ENCODE results near the gene GNAT1.
"Not testable (repeated sequence)": the region's sequence is repeated elsewhere in the genome, so short reads cannot be mapped to it uniquely, and the experiment has no call there.

Gene GNAT1

GRCh38 chr3:50224639-50225038, 33.2 kb downstream of the GNAT1 start:
- no peak for DNase-seq

GRCh38 chr3:50226888-50227389, 35.5 kb downstream of the GNAT1 start:
- DNase-seq: no peak

GRCh38 chr3:50227390-50228183, 36.2 kb downstream of the GNAT1 start:
- peak; percentile 88 for DNase-seq

GRCh38 chr3:50228184-50228763, 36.9 kb downstream of the GNAT1 start:
- DNase-seq: not testable (repeated sequence)

- no peak for DNase-seq
Observed at GRCh38 chr3:50229490-50229889, 38.1 kb downstream of the GNAT1 start.

GRCh38 chr3:50230104-50230793, 38.8 kb downstream of the GNAT1 start:
- no peak for DNase-seq

- DNase-seq: no peak
Observed at GRCh38 chr3:50230794-50231125, 39.4 kb downstream of the GNAT1 start.

GRCh38 chr3:50231581-50231980, 40.2 kb downstream of the GNAT1 start:
- DNase-seq: no peak

GRCh38 chr3:50232303-50232702, 40.9 kb downstream of the GNAT1 start:
- DNase-seq: no peak

- no peak for DNase-seq
Observed at GRCh38 chr3:50233176-50233575, 41.8 kb downstream of the GNAT1 start.

GRCh38 chr3:50235716-50236483, 44.5 kb downstream of the GNAT1 start, which contains the start of gene GNAI2:
GNAI2 (plus strand) TSS chr3:50236204; CDS start chr3:50236336, 132 bp downstream.
- peak; percentile 100 for DNase-seq

GRCh38 chr3:50236484-50237132, 45.2 kb downstream of the GNAT1 start:
- DNase-seq: no peak

- DNase-seq: peak; percentile 37
Observed at GRCh38 chr3:50237133-50237651, 45.8 kb downstream of the GNAT1 start.

GRCh38 chr3:50237754-50238548, 46.5 kb downstream of the GNAT1 start:
- DNase-seq: peak; percentile 83

- DNase-seq: no peak
Observed at GRCh38 chr3:50238549-50239026, 47.2 kb downstream of the GNAT1 start.

- DNase-seq: no peak
Observed at GRCh38 chr3:50239649-50240048, 48.2 kb downstream of the GNAT1 start.

GRCh38 chr3:50241163-50241562, 49.8 kb downstream of the GNAT1 start:
- no peak for DNase-seq

- DNase-seq: no peak
Observed at GRCh38 chr3:50241713-50242380, 50.4 kb downstream of the GNAT1 start.

- DNase-seq: no peak
Observed at GRCh38 chr3:50242381-50242770, 51.0 kb downstream of the GNAT1 start.

GRCh38 chr3:50242851-50243542, 51.6 kb downstream of the GNAT1 start:
- DNase-seq: no peak

All from activated effector memory CD4-positive, alpha-beta T cell treated with Interleukin-2 at 50 U/mL for 16 hours (primary cell).